CD14-positive monocyte (primary cell): ENCODE data around the gene SHE. TPM values are rescaled to one million over a fixed set of nuclear protein-coding genes. Genes with fewer than 3 reads are reported as not detected.

Experiments
- DNase-seq, 3 donors: peaks; one replicate each; pipeline ENCODE4 v3.0.0-alpha.2; 2011 to 2022
- H2AFZ ChIP-seq: 2 replicates; pipeline ENCODE4 v1.6.0; 2012; ENCODE audit warnings: mild to moderate bottlenecking, low read depth, low read length, inconsistent platforms; ENCODE audit not compliant: insufficient read depth, poor library complexity, severe bottlenecking
- H3K27ac ChIP-seq, 2 donors: 1 replicate in 1 of 2; 2 replicates in 1 of 2; pipeline ENCODE4 v1.5.1; 2012 to 2013; ENCODE audit warnings: low read length in 2 of 2, control low read depth in 1 of 2, inconsistent platforms in 1 of 2, low read depth in 1 of 2, mild to moderate bottlenecking in 1 of 2
- H3K27me3 ChIP-seq, 2 donors: one replicate each; pipeline versions ENCODE4 v1.6.0 to v1.6.1; 2011 to 2013; ENCODE audit warnings: low read length in 2 of 2; ENCODE audit not compliant: control insufficient read depth in 2 of 2, insufficient read depth in 2 of 2
- H3K36me3 ChIP-seq, 2 donors: replicated peaks in 1 of 2; 1 replicate in 1 of 2; 2 replicates in 1 of 2; pipeline versions ENCODE4 v1.5.1 to v1.6.1; 2012 to 2013; ENCODE audit warnings: low read length in 2 of 2, control low read depth in 1 of 2, inconsistent platforms in 1 of 2, mild to moderate bottlenecking in 1 of 2; ENCODE audit not compliant: insufficient read depth in 2 of 2, control insufficient read depth in 1 of 2
- H3K4me1 ChIP-seq, 2 donors: 1 replicate in 1 of 2; 2 replicates in 1 of 2; pipeline versions ENCODE4 v1.5.1 to v1.6.1; 2012 to 2013; ENCODE audit warnings: low read length in 2 of 2, control low read depth in 1 of 2, inconsistent platforms in 1 of 2, mild to moderate bottlenecking in 1 of 2, moderate library complexity in 1 of 2; ENCODE audit not compliant: insufficient read depth in 2 of 2, control insufficient read depth in 1 of 2
- H3K4me2 ChIP-seq: replicated peaks from 2 replicates; pipeline ENCODE3; 2012; ENCODE audit warnings: low read length, moderate library complexity, mild to moderate bottlenecking; ENCODE audit not compliant: poor library complexity, severe bottlenecking; ENCODE audit errors: extremely low read depth
- H3K4me3 ChIP-seq, 3 experiments: fragments of 200-600 bp in 1 of 3; sonication (generic) in 1 of 3; replicated peaks in 1 of 3; 1 replicate in 2 of 3; 2 replicates in 1 of 3; pipeline ENCODE4 v1.5.1; 2011 to 2013; ENCODE audit warnings: low read length in 3 of 3, mild to moderate bottlenecking in 3 of 3, control low read depth in 2 of 3, low read depth in 2 of 3, inconsistent platforms in 1 of 3, moderate library complexity in 1 of 3
- H3K79me2 ChIP-seq: 2 replicates; pipeline ENCODE4 v1.6.0; 2012; ENCODE audit warnings: mild to moderate bottlenecking, control low read depth, inconsistent platforms, low read length, moderate library complexity; ENCODE audit not compliant: insufficient read depth
- H3K9ac ChIP-seq: 2 replicates; pipeline ENCODE4 v1.6.0; 2017; ENCODE audit warnings: low read length, mild to moderate bottlenecking; ENCODE audit not compliant: insufficient read depth, poor library complexity, severe bottlenecking
- H3K9me3 ChIP-seq, 2 donors: replicated peaks in 1 of 2; 1 replicate in 1 of 2; 2 replicates in 1 of 2; pipeline versions ENCODE4 v1.5.1 to v1.6.1; 2012 to 2013; ENCODE audit warnings: low read length in 2 of 2, control low read depth in 1 of 2; ENCODE audit not compliant: control insufficient read depth in 1 of 2, insufficient read depth in 1 of 2
- H4K20me1 ChIP-seq: 2 replicates; pipeline ENCODE4 v1.6.0; 2012; ENCODE audit warnings: mild to moderate bottlenecking, low read length, control low read depth, moderate library complexity; ENCODE audit not compliant: insufficient read depth
- H3K27ac Mint-ChIP-seq, 7 donors: one replicate each; pipeline ENCODE4 v1.8.0; 2020; ENCODE audit warnings: mild to moderate bottlenecking in 7 of 7, mixed read lengths in 7 of 7, moderate library complexity in 6 of 7, inconsistent platforms in 2 of 7
- H3K27me3 Mint-ChIP-seq, 3 donors: one replicate each; pipeline ENCODE4 v1.8.0; 2021 to 2022; ENCODE audit warnings: low read depth in 3 of 3, mild to moderate bottlenecking in 3 of 3, mixed read lengths in 3 of 3, moderate library complexity in 3 of 3, inconsistent platforms in 1 of 3
- H3K36me3 Mint-ChIP-seq, 2 donors: one replicate each; pipeline ENCODE4 v1.8.0; 2020; ENCODE audit warnings: mixed read lengths in 2 of 2, inconsistent platforms in 1 of 2, mild to moderate bottlenecking in 1 of 2
- H3K4me1 Mint-ChIP-seq: one replicate; pipeline ENCODE4 v1.8.0; 2020; ENCODE audit warnings: mild to moderate bottlenecking, mixed read lengths
- H3K4me3 Mint-ChIP-seq, 2 donors: one replicate each; pipeline ENCODE4 v1.8.0; 2020; ENCODE audit warnings: mild to moderate bottlenecking in 2 of 2, mixed read lengths in 2 of 2, moderate library complexity in 1 of 2
- H3K9me3 Mint-ChIP-seq, 7 donors: one replicate each; pipeline ENCODE4 v1.8.0; 2020 to 2022; ENCODE audit warnings: mixed read lengths in 7 of 7, mild to moderate bottlenecking in 6 of 7, moderate library complexity in 6 of 7, inconsistent platforms in 2 of 7
- WGBS: methylation state at CpG from one replicate; pipeline ENCODE4 v1.1.5; 2013; ENCODE audit warnings: missing lambda C conversion rate; ENCODE audit not compliant: insufficient coverage; 5-methylcytosine and 5-hydroxymethylcytosine counted together
- intact Hi-C, 2 donors: fragments of 100-400 bp; cut with micrococcal nuclease; formaldehyde crosslinking; loops; one replicate each; pipeline versions ENCODE4 v1.15.0 to v1.15.1; 2023
- polyA plus RNA-seq, 3 donors: library from polyadenylated mRNA; depleted of rRNA in 1 of 3; unstranded in 2 of 3; stranded (reverse) in 1 of 3; fragments of 300-500 nt in 2 of 3; fragments of >200 nt in 1 of 3; fragmentation: Illumina TruSeq in 2 of 3; gene quantifications; 1 replicate in 2 of 3; 2 replicates in 1 of 3; pipeline ENCODE4 v1.2.3, GENCODE V29; 2012 to 2021
- TF ChIP-seq, protein P1 (sequence below): fragments of 200-600 bp; IDR thresholded peaks from one replicate; pipeline ENCODE4 v1.8.0; 2022; ENCODE audit warnings: antibody characterized with exemption, mild to moderate bottlenecking

Gene SHE
- polyA plus RNA-seq, 3 donors, result not detected

DNA sequence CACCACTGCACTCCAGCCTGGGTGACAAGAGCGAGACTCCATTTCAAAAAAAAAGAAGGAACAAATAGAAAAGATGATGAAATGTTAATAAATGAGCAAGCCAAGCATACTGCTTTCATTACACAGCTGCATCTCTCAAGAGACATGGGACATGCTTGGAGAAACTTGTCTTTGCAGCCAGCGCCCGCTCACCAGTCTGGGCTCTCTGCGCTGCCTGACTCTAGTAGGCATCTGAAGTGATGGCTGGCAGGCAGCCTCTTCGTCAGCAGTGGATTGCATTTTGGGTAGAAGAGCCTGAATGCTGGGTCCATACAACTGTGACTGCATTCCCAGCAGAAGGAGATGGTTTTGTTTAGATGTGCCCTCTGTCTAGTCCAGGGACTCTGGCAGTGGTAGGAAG is 49.1 kb downstream of the SHE start:
- Mint-ChIP-seq H3K4me3 (peak overlapping the region; percentile 65 to 78), H3K27me3 (peaks cover 0 to 2% (median 0%) of the 10 kb centered on the region in 3 donors), H3K9me3 (peaks cover 0 to 2% (median 0%) of the 10 kb centered on the region in 7 donors), H3K27ac (peak overlapping the region; percentile 95 to 99 (median 98)), H3K36me3 (peaks cover 72 to 86% of the 10 kb centered on the region in 2 donors), H3K4me1 (peaks cover 56% of the 10 kb centered on the region)
- H3K4me3 ChIP-seq, result peak overlapping the region in 1 of 3 experiments; percentile 46
- no peaks in the 10 kb centered on the region for H3K27me3 ChIP-seq
- intact Hi-C loops, result loop anchor here in 1 of 2 donors (2.0 kb wide), 1 partner anchor 14 kb away; no protein-coding TSS in a partner anchor
- H3K9ac ChIP-seq, result peak overlapping the region; percentile 44
- no CpG with 5 or more reads among the region's 5 CpGs for WGBS
- H4K20me1 ChIP-seq, result peaks cover 39% of the 10 kb centered on the region
- TF ChIP-seq, protein P1, sequence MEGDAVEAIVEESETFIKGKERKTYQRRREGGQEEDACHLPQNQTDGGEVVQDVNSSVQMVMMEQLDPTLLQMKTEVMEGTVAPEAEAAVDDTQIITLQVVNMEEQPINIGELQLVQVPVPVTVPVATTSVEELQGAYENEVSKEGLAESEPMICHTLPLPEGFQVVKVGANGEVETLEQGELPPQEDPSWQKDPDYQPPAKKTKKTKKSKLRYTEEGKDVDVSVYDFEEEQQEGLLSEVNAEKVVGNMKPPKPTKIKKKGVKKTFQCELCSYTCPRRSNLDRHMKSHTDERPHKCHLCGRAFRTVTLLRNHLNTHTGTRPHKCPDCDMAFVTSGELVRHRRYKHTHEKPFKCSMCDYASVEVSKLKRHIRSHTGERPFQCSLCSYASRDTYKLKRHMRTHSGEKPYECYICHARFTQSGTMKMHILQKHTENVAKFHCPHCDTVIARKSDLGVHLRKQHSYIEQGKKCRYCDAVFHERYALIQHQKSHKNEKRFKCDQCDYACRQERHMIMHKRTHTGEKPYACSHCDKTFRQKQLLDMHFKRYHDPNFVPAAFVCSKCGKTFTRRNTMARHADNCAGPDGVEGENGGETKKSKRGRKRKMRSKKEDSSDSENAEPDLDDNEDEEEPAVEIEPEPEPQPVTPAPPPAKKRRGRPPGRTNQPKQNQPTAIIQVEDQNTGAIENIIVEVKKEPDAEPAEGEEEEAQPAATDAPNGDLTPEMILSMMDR, result no peak
- peak overlapping the region; percentile 87 to 91 for H3K27ac ChIP-seq
- H3K9me3 ChIP-seq, result no peaks in the 10 kb centered on the region
- DNase-seq, result peak; percentile 44 to 53 (median 45)
- H2AFZ ChIP-seq, result no peak overlapping the region
- H3K36me3 ChIP-seq, result peaks cover 52 to 69% of the 10 kb centered on the region in 2 donors
- peaks cover 57% of the 10 kb centered on the region for H3K79me2 ChIP-seq
- H3K4me1 ChIP-seq, result peaks cover 58 to 64% of the 10 kb centered on the region in 2 donors
- peak overlapping the region; percentile 38 for H3K4me2 ChIP-seq

- Mint-ChIP-seq H3K27me3 (peaks cover 0 to 2% (median under 1%) of the 10 kb centered on the region in 3 donors), H3K4me3 (no peak overlapping the region), H3K9me3 (peaks cover 0 to 2% (median 0%) of the 10 kb centered on the region in 7 donors), H3K4me1 (peaks cover 17% of the 10 kb centered on the region), H3K36me3 (peaks cover 79 to 92% of the 10 kb centered on the region in 2 donors), H3K27ac (peak overlapping the region in 1 of 7 donors; percentile 37)
- Histone ChIP-seq H3K4me2 (no peak overlapping the region), H3K27me3 (no peaks in the 10 kb centered on the region), H3K9me3 (no peaks in the 10 kb centered on the region), H3K27ac (peak overlapping the region in 1 of 2 donors; percentile 4), H3K4me3 (no peak overlapping the region), H3K79me2 (peaks cover 71% of the 10 kb centered on the region), H3K9ac (no peak overlapping the region), H3K36me3 (peaks cover 72 to 90% of the 10 kb centered on the region in 2 donors), H2AFZ (no peak overlapping the region), H4K20me1 (peaks cover 73% of the 10 kb centered on the region), H3K4me1 (peaks cover 15 to 18% of the 10 kb centered on the region in 2 donors)
- DNase-seq, result no peak
- TF ChIP-seq, protein P1, result no peak
- 94% methylated on average over 3 of the region's 7 CpGs for WGBS
- intact Hi-C loops, result no loop called here
These were observed 53.8 kb downstream of the SHE start for GRCh38 chr1:154448331-154448811.
